ENCODE data around the gene PAK1. TPM values are rescaled to one million over a fixed set of nuclear protein-coding genes. Genes with fewer than 3 reads are reported as not detected.
"Not testable (repeated sequence)": the region's sequence is repeated elsewhere in the genome, so short reads cannot be mapped to it uniquely, and the experiment has no call there.

The PAK1 gene
- total RNA-seq (2014; rRNA removed; shearing (Covaris generic)) = 25.7 and 42.8 TPM in 2 replicates

DNA sequence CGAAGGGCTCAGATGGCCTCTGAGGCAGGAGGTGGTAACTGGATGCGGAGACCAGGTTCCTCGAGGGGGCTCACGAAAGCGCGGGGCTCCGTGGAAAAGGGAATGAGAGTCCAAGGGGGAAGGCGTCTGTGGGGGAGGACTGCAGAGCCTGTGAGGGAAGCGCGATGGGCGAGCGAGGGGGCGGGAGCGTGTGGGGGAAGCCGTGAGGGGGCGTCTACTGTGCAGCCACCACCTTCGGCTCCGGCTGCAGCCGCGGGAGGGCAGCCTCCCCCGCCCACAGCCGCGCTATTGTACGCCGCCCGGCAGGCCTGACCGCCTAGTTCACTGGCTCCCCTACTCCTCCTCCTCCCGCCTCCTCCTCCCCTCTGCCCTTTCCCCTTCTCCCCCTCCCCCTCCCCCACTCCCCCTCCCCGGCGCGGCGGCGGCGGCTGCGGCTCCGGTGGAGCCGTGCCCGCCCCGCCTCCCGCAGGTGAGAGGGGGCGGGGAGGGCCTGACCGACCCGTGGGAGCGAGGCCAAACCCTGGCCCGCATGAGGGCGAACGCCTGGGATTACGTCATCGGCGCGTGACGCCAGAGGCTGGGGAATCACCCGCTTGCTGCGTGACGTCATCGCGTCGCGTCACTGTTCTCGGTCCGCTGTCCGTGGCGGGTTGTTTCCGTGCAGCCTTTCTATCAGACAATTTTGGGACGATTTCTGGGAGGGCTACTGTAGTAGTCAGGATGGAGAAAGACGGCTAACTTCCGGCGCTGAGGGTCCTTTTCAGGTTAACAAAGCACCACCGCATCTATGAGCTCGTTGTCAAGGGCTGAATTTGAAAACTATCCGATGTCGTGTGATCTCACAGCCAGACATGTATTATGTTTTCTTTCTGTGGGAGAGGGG, at the start of gene PAK1:
Gene PAK1 (minus strand): TSS at position 294 of the 883 bp plus-strand sequence. CDS start 81,574 bp downstream, outside the sequence.
- peak; percentile 88 for DNase-seq (ENCODE audit: low spot score)
- in situ Hi-C loops (cut with HindIII; ENCODE audit: low sequenced_read_pairs) = no loop called here

- DNase-seq (ENCODE audit: low spot score) = no peak
- in situ Hi-C loops (cut with HindIII; ENCODE audit: low sequenced_read_pairs) = no loop called here
Observed at GRCh38 chr11:77522215-77522614, 48.3 kb upstream of the PAK1 start.

GRCh38 chr11:77519847-77520246, 46.0 kb upstream of the PAK1 start:
- in situ Hi-C loops (cut with HindIII; ENCODE audit: low sequenced_read_pairs) = no loop called here
- no peak for DNase-seq (ENCODE audit: low spot score)

DNA sequence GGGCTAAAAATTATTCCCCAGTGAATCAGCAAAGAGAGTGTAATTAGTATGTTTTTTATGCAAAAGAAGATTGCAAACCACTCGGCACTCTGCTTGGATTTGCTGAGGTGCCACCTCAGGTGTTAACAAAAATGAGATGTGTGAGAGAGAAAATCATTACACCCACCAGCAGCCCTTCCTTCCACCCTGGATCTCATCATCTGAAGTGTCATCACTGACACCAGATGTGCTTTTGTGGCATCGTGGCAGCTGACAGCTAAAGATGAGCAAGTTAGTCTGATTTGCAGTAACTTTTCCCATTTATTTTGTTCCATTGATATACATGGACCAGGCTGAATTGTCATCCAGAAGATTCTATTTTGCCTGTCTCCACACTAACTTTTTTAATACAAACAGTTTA, 44.6 kb upstream of the PAK1 start:
- in situ Hi-C loops (cut with HindIII; ENCODE audit: low sequenced_read_pairs) = no loop called here
- DNase-seq (ENCODE audit: low spot score) = no peak

- in situ Hi-C loops (cut with HindIII; ENCODE audit: low sequenced_read_pairs) = no loop called here
- no peak for DNase-seq (ENCODE audit: low spot score)
Observed at GRCh38 chr11:77517753-77518152, 43.9 kb upstream of the PAK1 start.

DNA sequence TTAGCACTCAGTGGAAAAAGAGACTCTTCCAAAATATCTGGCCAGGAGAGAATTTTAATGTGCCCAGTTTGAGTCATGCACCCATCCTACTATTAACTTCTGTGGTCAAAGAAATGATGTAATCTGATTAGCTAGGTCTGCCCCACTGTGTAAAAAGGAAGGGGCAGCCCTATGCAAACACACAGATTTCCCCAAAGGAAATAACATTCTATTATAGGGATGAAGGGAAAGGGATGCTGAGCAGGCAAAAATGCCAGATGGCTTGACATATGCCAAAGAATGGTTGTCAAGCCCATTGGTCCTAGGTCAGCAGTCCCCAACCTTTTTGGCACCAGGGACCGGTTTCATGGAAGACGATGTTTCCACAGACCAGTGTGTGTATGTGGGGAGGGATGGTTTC, 43.3 kb upstream of the PAK1 start:
- peak; percentile 63 for DNase-seq (ENCODE audit: low spot score)
- in situ Hi-C loops (cut with HindIII; ENCODE audit: low sequenced_read_pairs) = no loop called here

GRCh38 chr11:77515483-77515882, 41.6 kb upstream of the PAK1 start:
- DNase-seq (ENCODE audit: low spot score) = no peak
- in situ Hi-C loops (cut with HindIII; ENCODE audit: low sequenced_read_pairs) = no loop called here

DNA sequence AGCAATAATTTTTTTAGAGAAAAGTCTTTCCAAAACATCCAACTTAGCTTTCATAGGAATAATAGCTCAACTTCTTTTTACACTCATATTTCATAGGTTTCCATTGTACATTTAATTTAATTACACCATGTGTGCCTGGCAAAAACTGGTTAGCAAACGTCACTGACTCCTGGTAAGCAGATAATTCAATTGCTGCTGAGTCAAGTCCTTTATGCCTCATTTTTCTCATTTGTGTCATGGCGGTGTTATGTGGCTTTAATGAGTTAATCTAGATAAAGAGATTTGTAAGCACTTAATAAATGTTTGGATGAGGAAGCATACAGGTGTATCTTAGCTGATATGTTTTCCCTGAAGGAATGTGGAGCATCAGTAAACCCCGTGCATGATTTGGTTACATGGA, 41.2 kb upstream of the PAK1 start:
- in situ Hi-C loops (cut with HindIII; ENCODE audit: low sequenced_read_pairs) = no loop called here
- no peak for DNase-seq (ENCODE audit: low spot score)

DNA sequence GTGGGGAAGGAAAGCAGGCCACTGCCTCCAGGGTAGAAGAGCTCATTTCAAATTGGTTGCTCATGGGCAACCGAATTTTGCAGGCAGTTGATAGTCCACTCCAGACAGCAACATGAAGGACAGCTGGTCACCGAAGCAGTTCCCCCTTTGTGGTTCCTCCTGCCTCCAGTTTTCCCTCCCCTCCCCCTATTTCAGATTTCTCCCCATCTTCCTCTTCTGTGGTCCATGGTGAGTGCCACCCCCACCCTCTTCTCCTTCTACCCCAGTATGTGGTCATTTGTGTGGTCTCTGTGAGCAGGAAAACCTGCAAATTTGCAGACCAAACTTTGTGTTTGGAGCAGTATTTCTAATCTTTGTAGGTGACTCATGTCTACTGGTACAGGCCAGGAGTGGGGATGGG, 38.2 kb upstream of the PAK1 start:
- DNase-seq (ENCODE audit: low spot score) = no peak
- in situ Hi-C loops (cut with HindIII; ENCODE audit: low sequenced_read_pairs) = no loop called here

GRCh38 chr11:77510851-77511250, 37.0 kb upstream of the PAK1 start:
- DNase-seq (ENCODE audit: low spot score) = no peak
- in situ Hi-C loops (cut with HindIII; ENCODE audit: low sequenced_read_pairs) = no loop called here

DNA sequence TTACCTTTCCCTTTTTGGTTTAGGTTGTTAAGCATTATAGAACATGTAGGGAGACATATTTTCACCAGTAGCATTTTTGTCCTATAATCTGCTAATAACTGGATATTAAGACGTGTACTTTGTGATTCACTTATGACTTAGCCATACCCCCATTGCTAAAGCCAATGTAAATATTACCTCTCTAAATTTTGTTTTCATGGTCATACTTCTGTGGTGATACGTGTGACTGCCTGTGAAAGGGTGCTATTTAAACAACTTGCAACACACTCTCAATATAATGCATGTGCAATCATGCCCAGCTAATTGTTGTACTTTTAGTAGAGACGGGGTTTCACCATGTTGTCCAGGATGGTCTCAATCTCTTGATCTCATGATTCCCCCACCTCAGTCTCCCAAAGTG, 36.2 kb upstream of the PAK1 start:
- in situ Hi-C loops (cut with HindIII; ENCODE audit: low sequenced_read_pairs) = no loop called here

GRCh38 chr11:77508019-77508418, 34.1 kb upstream of the PAK1 start:
- no peak for DNase-seq (ENCODE audit: low spot score)
- in situ Hi-C loops (cut with HindIII; ENCODE audit: low sequenced_read_pairs) = no loop called here

More for the DNA sequence above, 36.2 kb upstream of the PAK1 start:
- no peak for DNase-seq (ENCODE audit: low spot score)

DNA sequence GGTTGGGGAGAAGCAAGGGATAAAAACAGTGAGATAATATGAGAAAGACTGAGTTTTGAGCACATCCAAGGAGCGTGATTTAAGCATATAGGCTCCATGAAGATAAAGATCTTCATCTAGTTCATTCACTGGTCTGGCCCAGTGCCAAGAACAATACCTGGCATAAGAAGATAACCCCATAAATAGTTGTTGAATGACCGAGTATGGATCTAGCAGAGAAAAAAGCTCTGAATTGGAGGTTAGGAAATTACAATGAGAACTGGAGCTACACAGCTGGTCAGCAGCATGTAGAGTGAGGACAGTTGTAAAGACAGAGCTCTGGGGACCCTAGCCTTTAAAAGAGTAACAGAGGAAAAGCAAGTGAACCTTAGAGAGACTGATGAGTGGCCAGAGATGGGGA, 33.0 kb upstream of the PAK1 start:
- DNase-seq (ENCODE audit: low spot score) = no peak
- in situ Hi-C loops (cut with HindIII; ENCODE audit: low sequenced_read_pairs) = no loop called here

DNA sequence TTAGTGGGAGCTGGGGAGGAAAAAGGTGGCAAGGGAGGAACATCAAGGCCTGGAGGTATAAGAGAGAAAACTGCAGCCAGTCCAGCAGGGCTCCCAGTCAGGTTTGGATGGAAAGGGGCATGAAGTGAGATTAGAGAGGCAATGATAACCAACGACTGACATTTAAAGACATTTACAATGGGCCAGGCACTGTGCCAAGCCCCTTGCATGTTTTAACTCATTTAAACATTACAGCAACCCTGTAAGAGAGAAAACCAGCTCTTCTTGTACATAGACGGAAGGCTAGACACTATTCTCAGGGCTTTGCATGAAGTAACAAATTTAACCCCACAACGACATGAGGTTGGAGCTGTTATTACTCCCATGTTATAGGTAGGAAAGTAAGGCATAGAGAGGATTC, 32.1 kb upstream of the PAK1 start:
- no peak for DNase-seq (ENCODE audit: low spot score)
- in situ Hi-C loops (cut with HindIII; ENCODE audit: low sequenced_read_pairs) = no loop called here

DNA sequence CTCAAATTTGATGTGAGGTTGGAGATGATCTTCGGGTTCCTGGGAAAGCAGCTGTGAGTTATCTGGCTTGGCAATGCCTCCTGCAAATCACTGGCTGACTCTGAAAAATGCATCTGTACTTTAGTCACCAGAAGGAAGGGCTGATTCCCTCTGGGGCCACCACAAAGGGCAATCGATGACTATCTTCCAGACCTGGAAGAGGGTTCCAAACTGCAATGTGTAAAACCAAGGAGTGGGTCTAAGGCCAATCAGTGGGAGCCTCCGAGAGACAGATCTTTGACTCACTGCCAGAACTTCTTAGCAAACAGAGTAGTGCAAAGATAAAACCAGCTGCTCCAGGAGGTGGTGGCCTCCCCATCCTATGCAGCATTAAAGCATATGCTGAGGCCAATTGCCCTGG, 29.1 kb upstream of the PAK1 start:
- no peak for DNase-seq (ENCODE audit: low spot score)
- in situ Hi-C loops (cut with HindIII; ENCODE audit: low sequenced_read_pairs) = no loop called here

DNA sequence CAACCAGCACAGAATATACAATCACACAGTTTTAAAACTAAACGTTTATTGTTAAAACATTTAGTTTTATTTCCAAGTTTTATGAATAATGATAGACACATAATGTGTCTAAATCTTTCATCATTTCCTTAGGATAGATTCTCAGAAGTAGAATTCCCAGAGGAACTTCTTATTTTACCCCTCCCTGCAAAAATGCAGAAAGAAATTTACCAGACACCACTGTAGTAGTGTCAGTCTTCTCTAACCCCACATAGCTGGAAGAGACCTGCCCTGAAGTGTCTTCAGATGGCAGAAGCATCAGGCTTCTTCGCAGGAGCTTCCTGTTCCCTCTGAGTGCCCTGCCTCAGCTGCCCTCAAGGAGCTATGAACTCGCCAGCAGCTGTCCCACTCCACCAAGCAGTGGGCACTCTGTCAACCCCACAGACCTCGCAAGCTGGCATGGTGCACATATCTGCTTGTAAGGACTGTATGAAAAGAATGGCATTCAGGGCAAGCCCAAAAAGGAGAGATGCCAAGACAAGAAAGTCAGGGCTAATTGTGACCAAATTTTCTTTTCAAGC, 28.5 kb upstream of the PAK1 start:
- in situ Hi-C loops (cut with HindIII; ENCODE audit: low sequenced_read_pairs) = no loop called here
- DNase-seq (ENCODE audit: low spot score) = peak; percentile 28

DNA sequence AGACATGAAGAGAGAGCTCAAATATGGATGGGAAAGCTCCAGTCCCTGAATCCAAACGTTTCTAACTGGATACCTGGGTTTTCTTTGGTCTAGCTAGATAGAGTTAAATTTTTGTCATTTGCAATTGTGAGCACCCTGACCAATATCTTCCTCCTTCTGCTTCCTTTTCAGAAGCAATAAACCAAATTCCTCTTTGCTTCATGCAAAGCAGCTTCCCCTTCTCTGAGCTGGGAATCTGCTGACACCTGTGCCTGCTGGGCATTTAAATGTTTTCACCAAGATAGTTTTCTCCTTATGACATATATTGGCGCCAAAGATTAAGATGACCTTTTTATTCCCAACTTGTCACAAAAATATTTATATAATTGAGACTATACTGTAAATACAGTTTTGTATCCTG, 27.9 kb upstream of the PAK1 start:
- in situ Hi-C loops (cut with HindIII; ENCODE audit: low sequenced_read_pairs) = no loop called here
- DNase-seq (ENCODE audit: low spot score) = no peak

DNA sequence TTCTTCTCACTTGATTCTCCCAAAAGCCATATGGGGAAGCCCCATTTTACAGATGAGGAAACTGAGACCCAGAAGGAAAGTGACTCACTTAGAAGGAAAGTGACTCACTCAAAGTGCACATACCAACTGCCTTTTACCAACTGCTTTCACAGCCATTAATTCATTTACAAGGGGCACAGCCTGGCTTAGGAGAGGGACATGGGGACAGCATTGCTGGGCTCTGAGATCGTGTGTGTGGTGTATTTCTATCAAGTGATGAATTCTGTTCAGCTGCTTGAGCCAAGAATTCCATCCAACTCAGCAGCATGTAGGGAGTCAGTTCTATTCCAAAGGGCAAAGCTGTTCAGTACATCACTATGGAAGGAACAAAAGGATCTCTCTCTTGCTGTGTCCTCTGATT, 23.5 kb upstream of the PAK1 start:
- in situ Hi-C loops (cut with HindIII; ENCODE audit: low sequenced_read_pairs) = no loop called here
- peak; percentile 83 for DNase-seq (ENCODE audit: low spot score)

DNA sequence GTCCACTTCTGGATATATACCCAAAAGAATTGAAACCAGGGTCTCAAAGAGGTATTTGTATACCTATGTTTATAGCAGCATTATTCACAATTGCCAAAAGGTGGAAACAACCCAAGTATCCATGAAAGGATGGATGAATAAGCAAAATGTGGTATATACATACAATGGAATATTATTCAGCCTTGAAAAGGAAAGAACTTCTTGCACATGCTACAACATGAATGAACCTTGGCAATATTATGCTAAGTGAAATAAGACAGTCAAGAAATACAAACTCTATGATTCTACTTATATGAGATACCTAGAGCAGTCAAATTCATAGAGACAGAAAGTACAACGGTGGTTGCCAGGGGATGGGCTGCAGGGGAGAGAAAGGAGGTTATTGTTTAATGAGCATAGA, 21.6 kb upstream of the PAK1 start:
- no peak for DNase-seq (ENCODE audit: low spot score)
- in situ Hi-C loops (cut with HindIII; ENCODE audit: low sequenced_read_pairs) = no loop called here

- DNase-seq (ENCODE audit: low spot score); in situ Hi-C loops (cut with HindIII; ENCODE audit: low sequenced_read_pairs): not testable (repeated sequence)
Observed at GRCh38 chr11:77490035-77490434, 16.1 kb upstream of the PAK1 start.

DNA sequence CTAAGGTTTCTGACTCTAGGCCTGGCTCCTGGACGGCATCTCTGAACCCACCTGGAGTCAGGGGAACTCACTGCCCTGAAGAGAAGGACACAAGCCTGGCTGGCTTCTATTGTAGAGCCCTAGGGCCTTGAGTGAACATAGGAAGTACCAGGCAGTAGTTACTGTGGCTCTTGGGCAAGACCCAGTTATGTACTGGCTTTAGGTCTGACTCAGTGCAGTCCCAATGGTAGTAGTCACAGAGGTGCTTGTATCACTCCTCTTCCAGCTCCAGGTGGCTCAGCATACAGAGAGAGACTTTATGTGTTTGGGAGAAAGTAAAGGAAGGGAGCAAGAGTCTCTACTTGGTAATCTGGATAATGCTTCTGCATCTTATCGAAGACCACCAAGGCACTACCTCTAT, 13.9 kb upstream of the PAK1 start:
- no peak for DNase-seq (ENCODE audit: low spot score)
- in situ Hi-C loops (cut with HindIII; ENCODE audit: low sequenced_read_pairs) = no loop called here

Measured in G401 (cell line).